ENCODE data around the gene C8G.

The C8G gene

GRCh38 chr9:136921307-136921706 lies 23.7 kb upstream of the C8G start:
- DNase-seq: no peak

GRCh38 chr9:136921718-136922117 lies 23.3 kb upstream of the C8G start:
- DNase-seq: no peak

GRCh38 chr9:136922540-136922939 lies 22.5 kb upstream of the C8G start:
- DNase-seq: no peak

- DNase-seq: peak; percentile 25
These were observed 21.2 kb upstream of the C8G start for GRCh38 chr9:136923881-136924280.

- DNase-seq: no peak
These were observed 19.5 kb upstream of the C8G start for GRCh38 chr9:136925414-136926153.

- DNase-seq: no peak
These were observed 18.8 kb upstream of the C8G start for GRCh38 chr9:136926154-136926704.

- DNase-seq: no peak
These were observed 18.3 kb upstream of the C8G start for GRCh38 chr9:136926749-136927148.

GRCh38 chr9:136927343-136928271 lies 17.4 kb upstream of the C8G start:
- DNase-seq: no peak

GRCh38 chr9:136928591-136928990 lies 16.5 kb upstream of the C8G start:
- no peak for DNase-seq

GRCh38 chr9:136930014-136930413 lies 15.0 kb upstream of the C8G start:
- no peak for DNase-seq

- no peak for DNase-seq
These were observed 13.4 kb upstream of the C8G start for GRCh38 chr9:136931611-136932130.

GRCh38 chr9:136934277-136934676 lies 10.8 kb upstream of the C8G start:
- DNase-seq: no peak

- DNase-seq: no peak
These were observed 9.4 kb upstream of the C8G start for GRCh38 chr9:136935651-136936050.

GRCh38 chr9:136936645-136937170 lies 8.3 kb upstream of the C8G start:
- no peak for DNase-seq

GRCh38 chr9:136937186-136938001 lies 7.6 kb upstream of the C8G start:
- no peak for DNase-seq

- no peak for DNase-seq
These were observed 5.5 kb upstream of the C8G start for GRCh38 chr9:136939431-136939995.

- DNase-seq: no peak
These were observed 5.0 kb upstream of the C8G start for GRCh38 chr9:136939996-136940525.

- no peak for DNase-seq
These were observed 4.4 kb upstream of the C8G start for GRCh38 chr9:136940526-136941230.

GRCh38 chr9:136941231-136942111 lies 3.6 kb upstream of the C8G start:
- DNase-seq: no peak

All from NCI-H146 (cell line).